ENCODE results near the gene HSPA4.
A peak's percentile ranks its signal among the peaks of the same experiment; 100 is the strongest.

HSPA4 gene

GRCh38 chr5:133106761-133107572 lies 55.2 kb downstream of the HSPA4 start:
- DNase-seq, result no peak

- DNase-seq, result no peak
Observed at GRCh38 chr5:133108481-133108921, 56.7 kb downstream of the HSPA4 start.

GRCh38 chr5:133109655-133110483 lies 58.1 kb downstream of the HSPA4 start:
- no peak for DNase-seq

- no peak for DNase-seq
Observed at GRCh38 chr5:133110709-133111108, 58.9 kb downstream of the HSPA4 start.

- peak; percentile 58 for DNase-seq
Observed at GRCh38 chr5:133111299-133111698, 59.5 kb downstream of the HSPA4 start.

GRCh38 chr5:133112026-133112660 lies 60.3 kb downstream of the HSPA4 start:
- no peak for DNase-seq

- DNase-seq, result no peak
Observed at GRCh38 chr5:133113331-133114061, 61.7 kb downstream of the HSPA4 start.

GRCh38 chr5:133114166-133114932 lies 62.5 kb downstream of the HSPA4 start:
- DNase-seq, result no peak

GRCh38 chr5:133114933-133115310 lies 63.1 kb downstream of the HSPA4 start:
- no peak for DNase-seq

- DNase-seq, result no peak
Observed at GRCh38 chr5:133116601-133117000, 64.8 kb downstream of the HSPA4 start.

- no peak for DNase-seq
Observed at GRCh38 chr5:133117166-133117911, 65.5 kb downstream of the HSPA4 start.

- no peak for DNase-seq
Observed at GRCh38 chr5:133117912-133118445, 66.2 kb downstream of the HSPA4 start.

GRCh38 chr5:133118741-133119140 lies 66.9 kb downstream of the HSPA4 start:
- no peak for DNase-seq

GRCh38 chr5:133119233-133119711 lies 67.5 kb downstream of the HSPA4 start:
- DNase-seq, result no peak

- no peak for DNase-seq
Observed at GRCh38 chr5:133120156-133120750, 68.4 kb downstream of the HSPA4 start.

- DNase-seq, result no peak
Observed at GRCh38 chr5:133121080-133121479, 69.3 kb downstream of the HSPA4 start.

GRCh38 chr5:133121611-133122150 lies 69.9 kb downstream of the HSPA4 start:
- DNase-seq, result no peak

- no peak for DNase-seq
Observed at GRCh38 chr5:133122711-133123110, 70.9 kb downstream of the HSPA4 start.

GRCh38 chr5:133123297-133123696 lies 71.5 kb downstream of the HSPA4 start:
- DNase-seq, result no peak

- no peak for DNase-seq
Observed at GRCh38 chr5:133124891-133125290, 73.1 kb downstream of the HSPA4 start.
